Measurements from ENCODE around the gene PRRT1B.

DNA sequence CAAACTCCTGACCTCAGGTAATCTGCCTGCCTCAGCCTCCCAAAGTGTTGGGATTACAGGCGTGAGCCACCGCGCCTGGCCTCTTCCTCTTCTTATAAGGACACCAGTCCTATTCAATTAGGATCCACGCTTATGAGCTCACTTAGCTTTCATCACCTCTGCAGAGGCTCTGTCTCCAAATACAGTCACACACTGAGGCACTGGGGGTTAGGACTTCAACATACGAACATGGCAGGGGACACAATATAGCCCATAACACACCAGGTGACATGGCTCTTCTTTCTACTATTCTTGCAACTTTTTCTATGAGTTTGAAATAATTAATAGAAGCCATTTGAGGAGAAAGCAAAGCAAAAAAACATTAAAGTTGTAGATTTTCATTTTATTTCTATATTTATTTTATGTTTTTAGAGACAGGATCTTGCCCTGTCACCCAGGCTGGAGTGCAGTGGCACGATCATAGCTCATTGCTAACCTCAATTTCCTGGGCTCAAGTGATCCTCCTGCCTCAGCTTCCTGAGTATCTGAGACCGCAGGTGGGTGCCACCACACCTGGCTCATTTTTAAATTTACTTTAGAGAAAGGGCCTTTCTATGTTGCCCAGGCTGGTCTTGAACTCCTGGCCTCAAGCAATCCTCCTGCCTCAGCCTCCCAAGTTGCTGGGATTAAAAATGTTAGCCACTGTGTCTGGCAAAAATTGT, 6.0 kb upstream of the PRRT1B start:
- TF ChIP-seq, protein P1, sequence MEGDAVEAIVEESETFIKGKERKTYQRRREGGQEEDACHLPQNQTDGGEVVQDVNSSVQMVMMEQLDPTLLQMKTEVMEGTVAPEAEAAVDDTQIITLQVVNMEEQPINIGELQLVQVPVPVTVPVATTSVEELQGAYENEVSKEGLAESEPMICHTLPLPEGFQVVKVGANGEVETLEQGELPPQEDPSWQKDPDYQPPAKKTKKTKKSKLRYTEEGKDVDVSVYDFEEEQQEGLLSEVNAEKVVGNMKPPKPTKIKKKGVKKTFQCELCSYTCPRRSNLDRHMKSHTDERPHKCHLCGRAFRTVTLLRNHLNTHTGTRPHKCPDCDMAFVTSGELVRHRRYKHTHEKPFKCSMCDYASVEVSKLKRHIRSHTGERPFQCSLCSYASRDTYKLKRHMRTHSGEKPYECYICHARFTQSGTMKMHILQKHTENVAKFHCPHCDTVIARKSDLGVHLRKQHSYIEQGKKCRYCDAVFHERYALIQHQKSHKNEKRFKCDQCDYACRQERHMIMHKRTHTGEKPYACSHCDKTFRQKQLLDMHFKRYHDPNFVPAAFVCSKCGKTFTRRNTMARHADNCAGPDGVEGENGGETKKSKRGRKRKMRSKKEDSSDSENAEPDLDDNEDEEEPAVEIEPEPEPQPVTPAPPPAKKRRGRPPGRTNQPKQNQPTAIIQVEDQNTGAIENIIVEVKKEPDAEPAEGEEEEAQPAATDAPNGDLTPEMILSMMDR (conservative IDR thresholded peaks at IDR 0.05; ENCODE audit: low read depth, low read length) = no peak
- no peak for TF ChIP-seq EZH2 (IDR thresholded peaks at IDR 0.05; ENCODE audit: borderline replicate concordance, low read depth, low read length, poor library complexity, severe bottlenecking)
